Measurements from ENCODE around the gene TAS2R31. TPM values are rescaled to one million over a fixed set of nuclear protein-coding genes. Genes with fewer than 3 reads are reported as not detected.
"Not testable (repeated sequence)": the region's sequence is repeated elsewhere in the genome, so short reads cannot be mapped to it uniquely, and the experiment has no call there.

Gene TAS2R31
- total and polyA plus RNA-seq, 3 experiments from 2014 or later = 1.0 to 1.3 TPM; not detected in 1

GRCh38 chr12:11059784-11060183 is 28.6 kb upstream of the TAS2R31 start:
- H3K36me3 ChIP-seq (ENCODE audit: insufficient read depth, low read length) = no peaks in the 10 kb centered on the region
- H3K9me3 ChIP-seq (ENCODE audit: low read length) = no peaks in the 10 kb centered on the region
- H3K4me1 ChIP-seq (ENCODE audit: insufficient read depth, low read length) = no peaks in the 10 kb centered on the region
- Mint-ChIP-seq H3K4me3 (no peak overlapping the region), H3K27me3 (peaks cover 0 to 3% of the 10 kb centered on the region in 2 donors), H3K9me3 (no peaks in the 10 kb centered on the region), H3K4me1 (peaks cover 16 to 30% (median 23%) of the 10 kb centered on the region in 3 donors), H3K36me3 (peaks cover 8 to 12% (median 11%) of the 10 kb centered on the region in 3 donors), H3K27ac (no peak overlapping the region)
- ChIA-PET POLR2A (no interaction called here), CTCF (no interaction called here)
- DNase-seq = no peak
- H3K27ac ChIP-seq (ENCODE audit: low read depth, low read length) = no peak overlapping the region
- H3K4me3 ChIP-seq (ENCODE audit: low read length) = no peak overlapping the region
- H3K27me3 ChIP-seq (ENCODE audit: insufficient read depth, low read length, poor library complexity, severe bottlenecking) = no peaks in the 10 kb centered on the region

GRCh38 chr12:11059041-11059440 is 27.8 kb upstream of the TAS2R31 start:
- ChIA-PET CTCF (no interaction called here), POLR2A (no interaction called here)
- no peak overlapping the region for H3K27ac ChIP-seq (ENCODE audit: low read depth, low read length)
- Mint-ChIP-seq H3K4me3 (no peak overlapping the region), H3K36me3 (peaks cover 8 to 12% (median 11%) of the 10 kb centered on the region in 3 donors), H3K4me1 (peaks cover 13 to 27% (median 23%) of the 10 kb centered on the region in 3 donors), H3K27me3 (peaks cover 0 to 3% of the 10 kb centered on the region in 2 donors), H3K27ac (no peak overlapping the region), H3K9me3 (no peaks in the 10 kb centered on the region)
- no peaks in the 10 kb centered on the region for H3K4me1 ChIP-seq (ENCODE audit: insufficient read depth, low read length)
- no peaks in the 10 kb centered on the region for H3K27me3 ChIP-seq (ENCODE audit: insufficient read depth, low read length, poor library complexity, severe bottlenecking)
- DNase-seq = no peak
- no peak overlapping the region for H3K4me3 ChIP-seq (ENCODE audit: low read length)
- no peaks in the 10 kb centered on the region for H3K9me3 ChIP-seq (ENCODE audit: low read length)
- no peaks in the 10 kb centered on the region for H3K36me3 ChIP-seq (ENCODE audit: insufficient read depth, low read length)

- no peaks in the 10 kb centered on the region for H3K27me3 ChIP-seq (ENCODE audit: insufficient read depth, low read length, poor library complexity, severe bottlenecking)
- Mint-ChIP-seq H3K9me3 (peaks cover 8 to 18% (median 14%) of the 10 kb centered on the region in 5 donors), H3K27ac (no peak overlapping the region), H3K27me3 (no peaks in the 10 kb centered on the region), H3K4me1 (peaks cover 4 to 8% (median 7%) of the 10 kb centered on the region in 3 donors), H3K36me3 (peaks cover 14 to 44% (median 16%) of the 10 kb centered on the region in 3 donors), H3K4me3 (no peak overlapping the region)
- peaks cover 4% of the 10 kb centered on the region for H3K9me3 ChIP-seq (ENCODE audit: low read length)
- H3K4me1 ChIP-seq (ENCODE audit: insufficient read depth, low read length) = no peaks in the 10 kb centered on the region
- no peak overlapping the region for H3K4me3 ChIP-seq (ENCODE audit: low read length)
- ChIA-PET POLR2A (no interaction called here), CTCF (no interaction called here)
- H3K27ac ChIP-seq (ENCODE audit: low read depth, low read length) = no peak overlapping the region
- H3K36me3 ChIP-seq (ENCODE audit: insufficient read depth, low read length) = no peaks in the 10 kb centered on the region
- DNase-seq = no peak
These were observed 24.1 kb upstream of the TAS2R31 start for GRCh38 chr12:11055306-11055705.

GRCh38 chr12:11049806-11050531 is 18.8 kb upstream of the TAS2R31 start:
- DNase-seq; H3K27ac ChIP-seq (ENCODE audit: low read depth, low read length); H3K27ac Mint-ChIP-seq; H3K27me3 Mint-ChIP-seq; H3K4me3 Mint-ChIP-seq; H3K36me3 ChIP-seq (ENCODE audit: insufficient read depth, low read length); CTCF ChIA-PET; H3K27me3 ChIP-seq (ENCODE audit: insufficient read depth, low read length, poor library complexity, severe bottlenecking); H3K4me1 ChIP-seq (ENCODE audit: insufficient read depth, low read length); H3K4me3 ChIP-seq (ENCODE audit: low read length); POLR2A ChIA-PET; H3K9me3 ChIP-seq (ENCODE audit: low read length): not testable (repeated sequence)
- H3K36me3 Mint-ChIP-seq = peaks cover 30 to 69% (median 33%) of the 10 kb centered on the region in 3 donors
- H3K9me3 Mint-ChIP-seq = peaks cover 8 to 23% (median 21%) of the 10 kb centered on the region in 5 donors
- peaks cover 8 to 10% (median 9%) of the 10 kb centered on the region in 3 donors for H3K4me1 Mint-ChIP-seq

- not testable (repeated sequence) for H3K27me3 Mint-ChIP-seq
These were observed 10.2 kb upstream of the TAS2R31 start for GRCh38 chr12:11041366-11041765.

GRCh38 chr12:11040162-11040561 is 9.0 kb upstream of the TAS2R31 start:
- no peak overlapping the region for H3K4me3 ChIP-seq (ENCODE audit: low read length)

More at GRCh38 chr12:11041366-11041765, 10.2 kb upstream of the TAS2R31 start:
- H3K4me3 ChIP-seq (ENCODE audit: low read length); H3K36me3 ChIP-seq (ENCODE audit: insufficient read depth, low read length); POLR2A ChIA-PET; DNase-seq; H3K4me3 Mint-ChIP-seq; H3K4me1 ChIP-seq (ENCODE audit: insufficient read depth, low read length); H3K27ac ChIP-seq (ENCODE audit: low read depth, low read length); H3K9me3 Mint-ChIP-seq; CTCF ChIA-PET; H3K27me3 ChIP-seq (ENCODE audit: insufficient read depth, low read length, poor library complexity, severe bottlenecking); H3K9me3 ChIP-seq (ENCODE audit: low read length); H3K27ac Mint-ChIP-seq: not testable (repeated sequence)
- peaks cover 30 to 68% (median 55%) of the 10 kb centered on the region in 3 donors for H3K36me3 Mint-ChIP-seq
- H3K4me1 Mint-ChIP-seq = peaks cover 23 to 34% (median 27%) of the 10 kb centered on the region in 3 donors

GRCh38 chr12:11039171-11039570 is 8.0 kb upstream of the TAS2R31 start:
- H3K4me1 Mint-ChIP-seq = peaks cover 14 to 28% (median 19%) of the 10 kb centered on the region in 3 donors

More at GRCh38 chr12:11040162-11040561, 9.0 kb upstream of the TAS2R31 start:
- no peak overlapping the region for H3K27ac Mint-ChIP-seq
- Histone ChIP-seq H3K36me3 (ENCODE audit: insufficient read depth, low read length) (peaks cover 4% of the 10 kb centered on the region), H3K27ac (ENCODE audit: low read depth, low read length) (no peak overlapping the region), H3K9me3 (ENCODE audit: low read length) (no peaks in the 10 kb centered on the region), H3K4me1 (ENCODE audit: insufficient read depth, low read length) (no peaks in the 10 kb centered on the region), H3K27me3 (ENCODE audit: insufficient read depth, low read length, poor library complexity, severe bottlenecking) (no peaks in the 10 kb centered on the region)
- H3K4me3 Mint-ChIP-seq = no peak overlapping the region
- peaks cover 29 to 69% (median 55%) of the 10 kb centered on the region in 3 donors for H3K36me3 Mint-ChIP-seq
- H3K9me3 Mint-ChIP-seq = peaks cover 0 to 5% (median 0%) of the 10 kb centered on the region in 5 donors
- peaks cover 23 to 31% (median 24%) of the 10 kb centered on the region in 3 donors for H3K4me1 Mint-ChIP-seq
- ChIA-PET POLR2A (no interaction called here), CTCF (no interaction called here)
- no peak for DNase-seq
- H3K27me3 Mint-ChIP-seq = no peaks in the 10 kb centered on the region

GRCh38 chr12:11033959-11034358 is 2.8 kb upstream of the TAS2R31 start:
- peaks cover 18 to 31% (median 29%) of the 10 kb centered on the region in 3 donors for H3K36me3 Mint-ChIP-seq
- H3K27ac ChIP-seq (ENCODE audit: low read depth, low read length); H3K4me1 Mint-ChIP-seq; DNase-seq; H3K4me3 Mint-ChIP-seq; H3K27ac Mint-ChIP-seq; H3K27me3 ChIP-seq (ENCODE audit: insufficient read depth, low read length, poor library complexity, severe bottlenecking); H3K4me3 ChIP-seq (ENCODE audit: low read length); H3K9me3 ChIP-seq (ENCODE audit: low read length); H3K4me1 ChIP-seq (ENCODE audit: insufficient read depth, low read length); H3K36me3 ChIP-seq (ENCODE audit: insufficient read depth, low read length); H3K9me3 Mint-ChIP-seq; H3K27me3 Mint-ChIP-seq; POLR2A ChIA-PET; CTCF ChIA-PET: not testable (repeated sequence)

More at GRCh38 chr12:11039171-11039570, 8.0 kb upstream of the TAS2R31 start:
- Histone ChIP-seq H3K4me3 (ENCODE audit: low read length) (no peak overlapping the region), H3K27ac (ENCODE audit: low read depth, low read length) (no peak overlapping the region), H3K36me3 (ENCODE audit: insufficient read depth, low read length) (no peaks in the 10 kb centered on the region), H3K9me3 (ENCODE audit: low read length) (no peaks in the 10 kb centered on the region), H3K4me1 (ENCODE audit: insufficient read depth, low read length) (no peaks in the 10 kb centered on the region), H3K27me3 (ENCODE audit: insufficient read depth, low read length, poor library complexity, severe bottlenecking) (no peaks in the 10 kb centered on the region)
- ChIA-PET CTCF (no interaction called here), POLR2A (no interaction called here)
- H3K4me3 Mint-ChIP-seq = no peak overlapping the region
- no peak for DNase-seq
- no peaks in the 10 kb centered on the region for H3K27me3 Mint-ChIP-seq
- H3K36me3 Mint-ChIP-seq = peaks cover 25 to 62% (median 48%) of the 10 kb centered on the region in 3 donors
- H3K27ac Mint-ChIP-seq = no peak overlapping the region
- peaks cover 0 to 5% (median 0%) of the 10 kb centered on the region in 5 donors for H3K9me3 Mint-ChIP-seq
